ENCODE results near the gene PLA2G3. TPM values are rescaled to one million over a fixed set of nuclear protein-coding genes. Genes with fewer than 3 reads are reported as not detected.
"Not testable (repeated sequence)": the region's sequence is repeated elsewhere in the genome, so short reads cannot be mapped to it uniquely, and the experiment has no call there.

PLA2G3 gene
- total RNA-seq, 2 experiments from 2014 or later = not detected

- no peak for TF ChIP-seq CTCF (IDR thresholded peaks at IDR 0.05)
- no peaks in the 10 kb centered on the region for H3K9me3 Mint-ChIP-seq
- Histone ChIP-seq H3K4me1 (ENCODE audit: insufficient read depth, low read length) (no peaks in the 10 kb centered on the region), H3K4me3 (ENCODE audit: low read length) (no peak overlapping the region), H3K36me3 (ENCODE audit: insufficient read depth, low read length) (no peaks in the 10 kb centered on the region), H3K9me3 (ENCODE audit: control insufficient read depth in 1 of 2, insufficient read depth in 1 of 2, low read length in 2 of 2) (no peaks in the 10 kb centered on the region), H3K27ac (ENCODE audit: low read depth in 1 of 2, low read length in 2 of 2) (no peak overlapping the region), H3K27me3 (ENCODE audit: control insufficient read depth in 1 of 2, insufficient read depth in 2 of 2, low read length in 2 of 2) (no peaks in the 10 kb centered on the region)
- ATAC-seq (ENCODE audit: poor library complexity) (no peak), DNase-seq (no peak)
- no peak overlapping the region for H3K27ac Mint-ChIP-seq
- POLR2A ChIA-PET = interaction anchor here (1.3 kb wide), 1 partner anchor 9 kb away, joined by 3 read pairs; the partner anchor contains the start of gene SELENOM
- intact Hi-C loops (cut with DNase I, micrococcal nuclease) = no loop called here
- CTCF ChIA-PET = no interaction called here
- no peaks in the 10 kb centered on the region for H3K4me1 Mint-ChIP-seq (ENCODE audit: low read depth)
- H3K27me3 Mint-ChIP-seq = no peaks in the 10 kb centered on the region
- H3K4me3 Mint-ChIP-seq = no peak overlapping the region
- H3K36me3 Mint-ChIP-seq (ENCODE audit: low read depth) = no peaks in the 10 kb centered on the region
Measured at GRCh38 chr22:31098632-31099110, 41.6 kb downstream of the PLA2G3 start.

GRCh38 chr22:31097941-31098631, 42.2 kb downstream of the PLA2G3 start:
- POLR2A ChIA-PET = interaction anchor here (1.3 kb wide), 1 partner anchor 9 kb away, joined by 3 read pairs; the partner anchor contains the start of gene SELENOM
- Mint-ChIP-seq H3K27me3 (no peaks in the 10 kb centered on the region), H3K9me3 (no peaks in the 10 kb centered on the region), H3K4me1 (ENCODE audit: low read depth) (no peaks in the 10 kb centered on the region), H3K27ac (no peak overlapping the region), H3K4me3 (no peak overlapping the region), H3K36me3 (ENCODE audit: low read depth) (no peaks in the 10 kb centered on the region)
- ATAC-seq (ENCODE audit: poor library complexity) = no peak
- CTCF ChIA-PET = no interaction called here
- no peak for DNase-seq
- Histone ChIP-seq H3K4me1 (ENCODE audit: insufficient read depth, low read length) (no peaks in the 10 kb centered on the region), H3K27ac (ENCODE audit: low read depth in 1 of 2, low read length in 2 of 2) (no peak overlapping the region), H3K4me3 (ENCODE audit: low read length) (no peak overlapping the region), H3K9me3 (ENCODE audit: control insufficient read depth in 1 of 2, insufficient read depth in 1 of 2, low read length in 2 of 2) (no peaks in the 10 kb centered on the region), H3K27me3 (ENCODE audit: control insufficient read depth in 1 of 2, insufficient read depth in 2 of 2, low read length in 2 of 2) (no peaks in the 10 kb centered on the region), H3K36me3 (ENCODE audit: insufficient read depth, low read length) (no peaks in the 10 kb centered on the region)
- intact Hi-C loops (cut with DNase I, micrococcal nuclease) = no loop called here
- TF ChIP-seq CTCF (IDR thresholded peaks at IDR 0.05) = no peak

- H3K9me3 ChIP-seq (ENCODE audit: control insufficient read depth in 1 of 2, insufficient read depth in 1 of 2, low read length in 2 of 2); H3K4me1 ChIP-seq (ENCODE audit: insufficient read depth, low read length); CTCF ChIA-PET; H3K27ac Mint-ChIP-seq; POLR2A ChIA-PET; H3K4me3 ChIP-seq (ENCODE audit: low read length); ATAC-seq (ENCODE audit: poor library complexity); H3K9me3 Mint-ChIP-seq; H3K4me3 Mint-ChIP-seq; H3K27ac ChIP-seq (ENCODE audit: low read depth in 1 of 2, low read length in 2 of 2); H3K27me3 ChIP-seq (ENCODE audit: control insufficient read depth in 1 of 2, insufficient read depth in 2 of 2, low read length in 2 of 2); H3K4me1 Mint-ChIP-seq (ENCODE audit: low read depth); H3K36me3 ChIP-seq (ENCODE audit: insufficient read depth, low read length); H3K27me3 Mint-ChIP-seq; intact Hi-C loops (cut with DNase I, micrococcal nuclease); DNase-seq; H3K36me3 Mint-ChIP-seq (ENCODE audit: low read depth): not testable (repeated sequence)
Measured at GRCh38 chr22:31097539-31097938, 42.8 kb downstream of the PLA2G3 start.
